GM12878 (cell line): Measurements from ENCODE around the gene CDYL2. TPM values are rescaled to one million over a fixed set of nuclear protein-coding genes. Genes with fewer than 3 reads are reported as not detected.

Source experiments
- ATAC-seq: fragments of 200-7000 bp; cut with Tn5 transposase; 3 replicates; pipeline ENCODE4 v1.9.1; 2020; ENCODE audit warnings: mild to moderate bottlenecking, moderate library complexity
- BruUV-seq: library from RNA; stranded (reverse); fragments of 400-500 nt; replicated peaks from 2 replicates; lab custom pipeline; 2021; lab: Mats Ljungman, UMichigan
- CTCF ChIA-PET: fragments of 300-600 bp; sonication (Branson Sonifier 250); formaldehyde crosslinking; extraction: SDS; loops from one replicate; lab custom pipeline; 2021; ENCODE audit warnings: inconsistent platforms; lab: Yijun Ruan, JAX
- POLR2A ChIA-PET: fragments of 350-600 bp; formaldehyde crosslinking; extraction: SDS; loops from one replicate; lab custom pipeline; 2021; ENCODE audit warnings: inconsistent platforms; lab: Charles Lee
- RAD21 ChIA-PET: fragments of 300-600 bp; sonication (Branson Sonifier 250); formaldehyde crosslinking; loops from one replicate; lab custom pipeline; 2023; ENCODE audit warnings: antibody characterized with exemption; ENCODE audit not compliant: unreplicated experiment; lab: Charles Lee
- SMC1A ChIA-PET: fragments of 300-600 bp; sonication (Branson Sonifier 250); formaldehyde crosslinking; loops from one replicate; lab custom pipeline; 2023; ENCODE audit not compliant: unreplicated experiment, uncharacterized antibody; lab: Charles Lee
- DNase-seq: peaks from one replicate; pipeline ENCODE4 v3.0.0-alpha.2; 2011; ENCODE audit warnings: low read depth, low spot score
- FAIRE-seq: peaks from 3 replicates; lab custom pipeline; 2011; peaks lifted over from hg19 to GRCh38; lab: Jason Lieb, UNC
- H2AFZ ChIP-seq: 2 replicates; pipeline ENCODE4 v1.6.0; 2011; ENCODE audit warnings: low read depth, low read length, control low read depth; ENCODE audit not compliant: control insufficient read depth
- H3K27ac ChIP-seq: 2 replicates; pipeline ENCODE4 v1.5.1; 2011; ENCODE audit warnings: control low read depth; ENCODE audit not compliant: control insufficient read depth, insufficient read depth
- H3K27me3 ChIP-seq, 2 experiments: replicated peaks in 1 of 2; 2 replicates each; pipeline versions ENCODE4 v1.6.0 to v1.6.1; 2011; ENCODE audit warnings: low read length in 1 of 2; ENCODE audit not compliant: control insufficient read depth in 2 of 2, insufficient read depth in 2 of 2
- H3K36me3 ChIP-seq, 2 experiments: 2 replicates each; pipeline ENCODE4 v1.5.1; 2011; ENCODE audit warnings: low read length in 1 of 2; ENCODE audit not compliant: control insufficient read depth in 2 of 2, insufficient read depth in 2 of 2
- H3K4me1 ChIP-seq: 2 replicates; pipeline ENCODE4 v1.6.1; 2011; ENCODE audit warnings: mild to moderate bottlenecking, low read length, moderate library complexity, mixed read lengths; ENCODE audit not compliant: control insufficient read depth, insufficient read depth
- H3K4me2 ChIP-seq: 2 replicates; pipeline ENCODE4 v1.6.0; 2011; ENCODE audit warnings: control low read depth; ENCODE audit not compliant: control insufficient read depth, insufficient read depth
- H3K4me3 ChIP-seq: fragments of 200-600 bp; sonication (generic); 2 replicates; pipeline ENCODE4 v1.5.1; 2016
- H3K79me2 ChIP-seq: 2 replicates; pipeline ENCODE4 v1.6.0; 2011; ENCODE audit warnings: low read length; ENCODE audit not compliant: control insufficient read depth, insufficient read depth
- H3K9ac ChIP-seq: 2 replicates; pipeline ENCODE4 v1.8.0; 2011; ENCODE audit warnings: low read length, control low read depth, mixed read lengths; ENCODE audit not compliant: control insufficient read depth, insufficient read depth
- H3K9me3 ChIP-seq: replicated peaks from 3 replicates; pipeline ENCODE4 v1.5.1; 2011; ENCODE audit warnings: mild to moderate bottlenecking, low read length; ENCODE audit not compliant: control insufficient read depth, insufficient read depth
- H4K20me1 ChIP-seq: 2 replicates; pipeline ENCODE4 v1.6.0; 2011; ENCODE audit not compliant: control insufficient read depth, insufficient read depth
- BACH1 ChIP-seq: fragments of 450-650 bp; IDR thresholded peaks from 2 replicates; pipeline ENCODE4 v1.6.1; 2017; ENCODE audit warnings: mild to moderate bottlenecking, borderline replicate concordance
- BHLHE40 ChIP-seq, 2 experiments: fragments of 450-650 bp in 1 of 2; IDR thresholded peaks; 2 replicates each; pipeline ENCODE4 v1.6.1; 2011 to 2017; ENCODE audit warnings: low read depth in 2 of 2, borderline replicate concordance in 1 of 2, improper control_type of control experiment in 1 of 2, low read length in 1 of 2, mild to moderate bottlenecking in 1 of 2
- HDAC6 ChIP-seq: fragments of 200-600 bp; sonication (generic); IDR thresholded peaks from one replicate; pipeline ENCODE4 v1.8.0; 2017; ENCODE audit warnings: antibody characterized with exemption; ENCODE audit not compliant: unreplicated experiment
- MXI1 ChIP-seq: fragments of 150-350 bp; IDR thresholded peaks from 2 replicates; pipeline ENCODE4 v1.6.1; 2011; ENCODE audit warnings: low read depth, mild to moderate bottlenecking, inconsistent platforms, low read length, improper control_type of control experiment
- NFYA ChIP-seq: IDR thresholded peaks from 2 replicates; pipeline ENCODE4 v1.6.1; 2011; ENCODE audit warnings: low read depth, mild to moderate bottlenecking, low read length, improper control_type of control experiment, borderline replicate concordance
- NR2C1 ChIP-seq: fragments of 450-650 bp; IDR thresholded peaks from 2 replicates; pipeline ENCODE4 v1.6.1; 2017; ENCODE audit warnings: antibody characterized with exemption, mild to moderate bottlenecking, moderate library complexity
- PAX5 ChIP-seq: IDR thresholded peaks from 2 replicates; pipeline ENCODE4 v1.6.1; 2011; ENCODE audit warnings: low read depth, low read length, borderline replicate concordance
- RAD51 ChIP-seq: fragments of 450-650 bp; IDR thresholded peaks from 2 replicates; pipeline ENCODE4 v1.6.1; 2016; ENCODE audit warnings: moderate library complexity, mild to moderate bottlenecking, inconsistent platforms
- RCOR1 ChIP-seq: conservative IDR thresholded peaks from 2 replicates; pipeline ENCODE4 v1.6.1; 2012; ENCODE audit warnings: low read depth, low read length, improper control_type of control experiment
- SUZ12 ChIP-seq: fragments of 200-600 bp; sonication (generic); IDR thresholded peaks from one replicate; pipeline ENCODE4 v1.6.1; 2018; ENCODE audit warnings: antibody characterized with exemption, mild to moderate bottlenecking; ENCODE audit not compliant: unreplicated experiment
- TCF7 ChIP-seq: IDR thresholded peaks from 2 replicates; pipeline ENCODE4 v1.6.1; 2014; ENCODE audit warnings: antibody characterized with exemption, borderline replicate concordance
- ZBED1 ChIP-seq: IDR thresholded peaks from 2 replicates; pipeline ENCODE4 v1.6.1; 2016; ENCODE audit warnings: borderline replicate concordance
- WGBS: methylation state at CpG from one replicate; pipeline ENCODE4 v1.1.6; 2016; ENCODE audit warnings: low lambda C conversion rate; ENCODE audit not compliant: insufficient replicate concordance, insufficient coverage; ENCODE audit errors: missing lambda C conversion rate; 5-methylcytosine and 5-hydroxymethylcytosine counted together
- in situ Hi-C: fragments of 300-500 bp; cut with MboI; formaldehyde crosslinking; loops from 9 replicates; pipeline ENCODE4 v1.14.3; 2018; ENCODE audit warnings: mixed read lengths
- intact Hi-C: fragments of 100-400 bp; cut with micrococcal nuclease; formaldehyde crosslinking; loops from one replicate; pipeline ENCODE4 v1.14.2; 2022; ENCODE audit not compliant: unreplicated experiment
- polyA plus RNA-seq, 11 experiments: library from polyadenylated mRNA; depleted of rRNA in 4 of 11; unstranded in 6 of 11; stranded (reverse) in 5 of 11; fragments of >200 nt; fragmentation: Nextera tagmentation in 4 of 11; fragmentation: Illumina TruSeq in 1 of 11; extraction: Ambion mirVana in 4 of 11; extraction: Trizol in 1 of 11; gene quantifications; 1 replicate in 1 of 11; 2 replicates in 10 of 11; pipeline versions ENCODE4 v1.2.1 to v1.2.3, GENCODE V29; 2011 to 2016; ENCODE audit warnings: inconsistent platforms in 2 of 11, missing spikeins in 2 of 11, low read depth in 1 of 11
- total RNA-seq, 4 experiments: library from RNA; depleted of rRNA in 3 of 4; stranded (reverse); fragments of >200 nt in 3 of 4; fragmentation: Illumina TruSeq in 1 of 4; extraction: Trizol in 1 of 4; gene quantifications; 2 replicates each; pipeline versions ENCODE4 v1.2.1 to v1.2.3, GENCODE V29; 2013 to 2021
- TF ChIP-seq, protein P1 (sequence below): fragments of 450-650 bp; formaldehyde crosslinking; IDR thresholded peaks from 2 replicates; pipeline ENCODE4 v1.4.0; 2020; ENCODE audit warnings: mild to moderate bottlenecking, moderate library complexity
- TF ChIP-seq, protein P2 (sequence below): IDR thresholded peaks from 2 replicates; pipeline ENCODE4 v1.6.1; 2012; ENCODE audit warnings: low read depth, low read length, improper control_type of control experiment

CDYL2 gene
- total and polyA plus RNA-seq, 10 of the 15 experiments (the other 5 are each of a cell fraction or from before 2014, with no cell fraction given): 0.27 to 22.9 (median 3.9) TPM

DNA sequence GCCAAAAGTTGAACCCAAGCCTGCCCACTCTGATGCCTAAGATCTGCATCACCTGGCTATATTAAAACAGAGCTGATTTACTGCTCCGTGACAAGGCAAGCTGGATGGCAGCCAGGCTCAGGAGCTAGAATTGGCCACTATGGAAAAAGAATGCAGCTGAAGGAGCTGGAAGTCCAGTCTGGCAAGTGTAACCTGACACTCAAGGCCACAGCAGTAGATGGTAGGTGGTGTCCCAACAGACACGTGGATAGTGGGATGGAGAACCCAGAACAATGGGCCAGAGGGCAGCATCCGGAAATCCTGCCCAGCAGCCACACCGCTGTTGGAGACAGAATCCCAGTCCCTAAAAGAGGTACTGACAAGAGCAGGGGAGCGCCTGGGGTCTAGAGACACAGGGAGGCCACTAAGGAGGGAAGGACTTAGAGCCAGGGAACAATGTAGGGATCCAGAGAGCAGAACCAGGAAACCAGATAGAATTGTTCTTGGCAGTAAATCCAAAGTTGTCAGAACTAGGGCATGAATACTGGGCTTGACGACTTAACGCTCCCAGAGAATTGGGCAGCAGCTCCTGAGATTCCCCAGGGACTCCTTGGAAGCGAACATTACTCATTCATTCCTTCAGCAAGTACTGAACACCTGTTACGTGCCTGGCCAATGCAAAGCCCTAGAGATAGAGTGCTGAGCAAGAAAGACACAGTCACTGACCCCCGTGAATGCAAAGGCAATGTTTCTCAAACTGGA, 85.7 kb downstream of the CDYL2 start:
- BruUV-seq: no TSS peak
- FAIRE-seq (no peak), DNase-seq (no peak), ATAC-seq (no peak)
- ChIA-PET CTCF (interaction anchor here (0.5 to 1.0 kb wide), 2 partner anchors 191 to 213 kb away, joined by 3 read pairs; no protein-coding TSS in a partner anchor), POLR2A (no interaction called here), RAD21 (interaction anchor here (0.6 kb wide), 1 partner anchor 9 kb away, joined by 4 read pairs; no protein-coding TSS in a partner anchor), SMC1A (no interaction called here)
- Histone ChIP-seq H3K27ac (no peak overlapping the region), H3K4me3 (no peak overlapping the region), H3K27me3 (no peaks in the 10 kb centered on the region), H3K9me3 (no peaks in the 10 kb centered on the region; the same call in 2 of the 3 replicates), H3K36me3 (no peaks in the 10 kb centered on the region), H3K9ac (no peak overlapping the region), H3K79me2 (no peaks in the 10 kb centered on the region), H3K4me2 (no peak overlapping the region), H4K20me1 (no peaks in the 10 kb centered on the region), H3K4me1 (peaks cover 19% of the 10 kb centered on the region), H2AFZ (no peak overlapping the region)
- no peak for TF ChIP-seq RCOR1
- intact Hi-C loops: no loop called here
- WGBS: 60% methylated on average over 10 of the region's 10 CpGs
- in situ Hi-C loops: no loop called here

DNA sequence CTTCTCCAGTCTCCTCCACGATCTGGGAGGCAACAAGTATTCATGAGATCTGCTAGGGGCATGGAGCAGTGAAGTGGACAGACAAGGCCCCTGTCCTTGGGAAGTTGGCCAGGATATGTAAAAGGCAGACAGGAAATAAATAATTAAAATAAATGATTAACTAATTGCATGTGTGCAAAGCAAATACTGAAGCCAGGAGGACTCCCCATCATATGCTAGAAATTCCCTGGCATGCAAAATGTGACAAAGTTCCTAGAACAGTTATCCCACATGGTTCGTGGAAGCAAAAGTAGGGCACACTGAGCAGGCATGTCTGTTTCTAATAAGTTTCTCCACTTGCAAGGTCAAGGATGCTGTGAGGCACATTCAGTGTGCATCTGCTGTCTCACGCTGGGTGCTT, 86.8 kb downstream of the CDYL2 start:
- ATAC-seq (no peak), FAIRE-seq (no peak), DNase-seq (no peak)
- no peaks in the 10 kb centered on the region for H3K36me3 ChIP-seq
- no peak overlapping the region for H2AFZ ChIP-seq
- CTCF ChIA-PET: no interaction called here
- no peak overlapping the region for H3K4me3 ChIP-seq
- H3K4me1 ChIP-seq: peaks cover 19% of the 10 kb centered on the region
- H3K9me3 ChIP-seq: no peaks in the 10 kb centered on the region; the same call in 2 of the 3 replicates
- RAD21 ChIA-PET: no interaction called here
- in situ Hi-C loops (no loop called here), intact Hi-C loops (no loop called here)
- H3K27ac ChIP-seq: no peak overlapping the region
- no peak overlapping the region for H3K9ac ChIP-seq
- no TSS peak for BruUV-seq
- no peaks in the 10 kb centered on the region for H3K27me3 ChIP-seq
- 13% methylated on average over 3 of the region's 3 CpGs for WGBS
- H3K79me2 ChIP-seq: no peaks in the 10 kb centered on the region
- H3K4me2 ChIP-seq: no peak overlapping the region
- POLR2A ChIA-PET: no interaction called here
- SMC1A ChIA-PET: no interaction called here
- no peaks in the 10 kb centered on the region for H4K20me1 ChIP-seq
- TF ChIP-seq MXI1 (no peak), RAD51 (no peak), NR2C1 (no peak), NFYA (no peak), HDAC6 (no peak), BACH1 (no peak), BHLHE40 (IDR thresholded peaks at IDR 0.05; ENCODE audit: borderline replicate concordance in 1 of 2, low read depth in 2 of 2, low read length in 1 of 2) (no peak), ZBED1 (no peak), SUZ12 (no peak), TCF7 (no peak), PAX5 (no peak)
- TF ChIP-seq, protein P1, sequence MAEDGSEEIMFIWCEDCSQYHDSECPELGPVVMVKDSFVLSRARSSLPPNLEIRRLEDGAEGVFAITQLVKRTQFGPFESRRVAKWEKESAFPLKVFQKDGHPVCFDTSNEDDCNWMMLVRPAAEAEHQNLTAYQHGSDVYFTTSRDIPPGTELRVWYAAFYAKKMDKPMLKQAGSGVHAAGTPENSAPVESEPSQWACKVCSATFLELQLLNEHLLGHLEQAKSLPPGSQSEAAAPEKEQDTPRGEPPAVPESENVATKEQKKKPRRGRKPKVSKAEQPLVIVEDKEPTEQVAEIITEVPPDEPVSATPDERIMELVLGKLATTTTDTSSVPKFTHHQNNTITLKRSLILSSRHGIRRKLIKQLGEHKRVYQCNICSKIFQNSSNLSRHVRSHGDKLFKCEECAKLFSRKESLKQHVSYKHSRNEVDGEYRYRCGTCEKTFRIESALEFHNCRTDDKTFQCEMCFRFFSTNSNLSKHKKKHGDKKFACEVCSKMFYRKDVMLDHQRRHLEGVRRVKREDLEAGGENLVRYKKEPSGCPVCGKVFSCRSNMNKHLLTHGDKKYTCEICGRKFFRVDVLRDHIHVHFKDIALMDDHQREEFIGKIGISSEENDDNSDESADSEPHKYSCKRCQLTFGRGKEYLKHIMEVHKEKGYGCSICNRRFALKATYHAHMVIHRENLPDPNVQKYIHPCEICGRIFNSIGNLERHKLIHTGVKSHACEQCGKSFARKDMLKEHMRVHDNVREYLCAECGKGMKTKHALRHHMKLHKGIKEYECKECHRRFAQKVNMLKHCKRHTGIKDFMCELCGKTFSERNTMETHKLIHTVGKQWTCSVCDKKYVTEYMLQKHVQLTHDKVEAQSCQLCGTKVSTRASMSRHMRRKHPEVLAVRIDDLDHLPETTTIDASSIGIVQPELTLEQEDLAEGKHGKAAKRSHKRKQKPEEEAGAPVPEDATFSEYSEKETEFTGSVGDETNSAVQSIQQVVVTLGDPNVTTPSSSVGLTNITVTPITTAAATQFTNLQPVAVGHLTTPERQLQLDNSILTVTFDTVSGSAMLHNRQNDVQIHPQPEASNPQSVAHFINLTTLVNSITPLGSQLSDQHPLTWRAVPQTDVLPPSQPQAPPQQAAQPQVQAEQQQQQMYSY (CRISPR knock-in tag): no peak
- TF ChIP-seq, protein P2, sequence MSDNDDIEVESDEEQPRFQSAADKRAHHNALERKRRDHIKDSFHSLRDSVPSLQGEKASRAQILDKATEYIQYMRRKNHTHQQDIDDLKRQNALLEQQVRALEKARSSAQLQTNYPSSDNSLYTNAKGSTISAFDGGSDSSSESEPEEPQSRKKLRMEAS: no peak
